Upper lobe of left lung (tissue), 4 donors: ENCODE measurements around the gene PPP2R2B.

Source experiments
- EP300 ChIP-seq, 4 donors: sonication (generic); formaldehyde crosslinking; IDR thresholded peaks; one replicate each; pipeline ENCODE4 v1.5.1; 2017; ENCODE audit warnings: antibody characterized with exemption in 4 of 4, control low read depth in 2 of 4
- POLR2A ChIP-seq, 4 donors: fragments of 450-650 bp; IDR thresholded peaks; one replicate each; pipeline ENCODE4 v1.5.1; 2016 to 2017; ENCODE audit warnings: antibody characterized with exemption in 4 of 4, mild to moderate bottlenecking in 2 of 4
- TF ChIP-seq, protein P1 (sequence below), 6 experiments: fragments of 450-650 bp in 4 of 6; fragments of 200-600 bp in 2 of 6; sonication (generic) in 2 of 6; IDR thresholded peaks; one replicate each; pipeline ENCODE4 v1.5.1; 2016 to 2019; ENCODE audit warnings: antibody characterized with exemption in 6 of 6

- TF ChIP-seq POLR2A (IDR thresholded peaks at IDR 0.05) (no peak), EP300 (IDR thresholded peaks at IDR 0.05) (no peak)
- TF ChIP-seq, protein P1, sequence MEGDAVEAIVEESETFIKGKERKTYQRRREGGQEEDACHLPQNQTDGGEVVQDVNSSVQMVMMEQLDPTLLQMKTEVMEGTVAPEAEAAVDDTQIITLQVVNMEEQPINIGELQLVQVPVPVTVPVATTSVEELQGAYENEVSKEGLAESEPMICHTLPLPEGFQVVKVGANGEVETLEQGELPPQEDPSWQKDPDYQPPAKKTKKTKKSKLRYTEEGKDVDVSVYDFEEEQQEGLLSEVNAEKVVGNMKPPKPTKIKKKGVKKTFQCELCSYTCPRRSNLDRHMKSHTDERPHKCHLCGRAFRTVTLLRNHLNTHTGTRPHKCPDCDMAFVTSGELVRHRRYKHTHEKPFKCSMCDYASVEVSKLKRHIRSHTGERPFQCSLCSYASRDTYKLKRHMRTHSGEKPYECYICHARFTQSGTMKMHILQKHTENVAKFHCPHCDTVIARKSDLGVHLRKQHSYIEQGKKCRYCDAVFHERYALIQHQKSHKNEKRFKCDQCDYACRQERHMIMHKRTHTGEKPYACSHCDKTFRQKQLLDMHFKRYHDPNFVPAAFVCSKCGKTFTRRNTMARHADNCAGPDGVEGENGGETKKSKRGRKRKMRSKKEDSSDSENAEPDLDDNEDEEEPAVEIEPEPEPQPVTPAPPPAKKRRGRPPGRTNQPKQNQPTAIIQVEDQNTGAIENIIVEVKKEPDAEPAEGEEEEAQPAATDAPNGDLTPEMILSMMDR (IDR thresholded peaks at IDR 0.05) = no peak
Observed at GRCh38 chr5:146889169-146889568, 10.6 kb upstream of the PPP2R2B start.
